GM23338 (cell line): ENCODE results near the gene ERFE. TPM values are rescaled to one million over a fixed set of nuclear protein-coding genes. Genes with fewer than 3 reads are reported as not detected.

ENCODE experiments used
- ATAC-seq: fragments of 200-7000 bp; cut with Tn5 transposase; 3 replicates; pipeline ENCODE4 v1.9.1; 2020
- DNase-seq: peaks from one replicate; pipeline ENCODE4 v3.0.0-alpha.2; 2015; ENCODE audit warnings: low spot score
- H2AFZ ChIP-seq: fragments of 200-600 bp; sonication (generic); 2 replicates; pipeline ENCODE4 v1.8.0; 2016; ENCODE audit warnings: antibody characterized with exemption, mild to moderate bottlenecking, moderate library complexity
- H3F3A ChIP-seq: fragments of 200-600 bp; sonication (generic); replicated peaks from 2 replicates; pipeline ENCODE4 v1.8.0; 2017; ENCODE audit warnings: antibody characterized with exemption, mixed run types, low read depth
- H3K27ac ChIP-seq: fragments of 200-600 bp; sonication (generic); 2 replicates; pipeline ENCODE4 v1.6.1; 2016; ENCODE audit warnings: low read depth
- H3K27me3 ChIP-seq: fragments of 200-600 bp; sonication (generic); 2 replicates; pipeline ENCODE4 v1.8.0; 2016; ENCODE audit warnings: mild to moderate bottlenecking, mixed run types, moderate library complexity; ENCODE audit not compliant: insufficient read depth
- H3K36me3 ChIP-seq: fragments of 200-600 bp; sonication (generic); 2 replicates; pipeline ENCODE4 v1.8.0; 2016; ENCODE audit warnings: mild to moderate bottlenecking; ENCODE audit not compliant: insufficient read depth
- H3K4me1 ChIP-seq: fragments of 200-600 bp; sonication (generic); 2 replicates; pipeline ENCODE4 v1.8.0; 2016; ENCODE audit warnings: mild to moderate bottlenecking, moderate library complexity; ENCODE audit not compliant: insufficient read depth
- H3K4me2 ChIP-seq: fragments of 200-600 bp; sonication (generic); 2 replicates; pipeline ENCODE4 v1.7.1; 2017; ENCODE audit warnings: mixed run types
- H3K4me3 ChIP-seq: fragments of 200-600 bp; sonication (generic); 2 replicates; pipeline ENCODE4 v1.6.1; 2016; ENCODE audit warnings: mixed run types
- H3K79me2 ChIP-seq: fragments of 200-600 bp; sonication (generic); replicated peaks from 2 replicates; pipeline ENCODE4 v1.8.0; 2017; ENCODE audit warnings: mild to moderate bottlenecking; ENCODE audit not compliant: insufficient read depth
- H3K9me2 ChIP-seq: fragments of 200-600 bp; sonication (generic); 2 replicates; pipeline ENCODE4 v1.8.0; 2017; ENCODE audit not compliant: insufficient read depth
- H4K20me1 ChIP-seq: fragments of 200-600 bp; sonication (generic); replicated peaks from 2 replicates; pipeline ENCODE4 v1.8.0; 2017; ENCODE audit warnings: mild to moderate bottlenecking; ENCODE audit not compliant: insufficient read depth
- H3K27ac Mint-ChIP-seq: 2 replicates; pipeline ENCODE4 v1.8.0; 2020; ENCODE audit warnings: inconsistent platforms, mild to moderate bottlenecking, moderate library complexity, mixed read lengths
- H3K27me3 Mint-ChIP-seq: 3 replicates; pipeline ENCODE4 v1.8.0; 2022; ENCODE audit warnings: low read depth, mild to moderate bottlenecking, moderate library complexity, mixed read lengths, inconsistent platforms; ENCODE audit not compliant: insufficient read depth, poor library complexity
- H3K36me3 Mint-ChIP-seq: 3 replicates; pipeline ENCODE4 v1.8.0; 2021; ENCODE audit warnings: low read depth, mild to moderate bottlenecking, inconsistent platforms, moderate library complexity, mixed read lengths
- H3K4me1 Mint-ChIP-seq: 3 replicates; pipeline ENCODE4 v1.8.0; 2020; ENCODE audit warnings: mild to moderate bottlenecking, inconsistent platforms, mixed read lengths
- H3K4me3 Mint-ChIP-seq: 3 replicates; pipeline ENCODE4 v1.8.0; 2021; ENCODE audit warnings: moderate library complexity, mild to moderate bottlenecking, inconsistent platforms, mixed read lengths
- H3K9me3 Mint-ChIP-seq: 3 replicates; pipeline ENCODE4 v1.8.0; 2020; ENCODE audit warnings: moderate library complexity, mild to moderate bottlenecking, inconsistent platforms, mixed read lengths
- CREB1 ChIP-seq: fragments of 250-450 bp; sonication (Bioruptor Pico); IDR thresholded peaks from 2 replicates; pipeline ENCODE4 v1.5.0; 2020; ENCODE audit warnings: low read depth, mild to moderate bottlenecking, moderate library complexity
- ETS1 ChIP-seq: IDR thresholded peaks from 2 replicates; pipeline ENCODE4 v1.6.1; 2016; ENCODE audit warnings: antibody characterized with exemption
- EZH2 ChIP-seq: fragments of 200-600 bp; sonication (generic); IDR thresholded peaks from one replicate; pipeline ENCODE4 v1.8.0; 2017; ENCODE audit warnings: antibody characterized with exemption, mild to moderate bottlenecking, low read depth; ENCODE audit not compliant: unreplicated experiment
- EZH2phosphoT487 ChIP-seq: fragments of 200-600 bp; sonication (generic); IDR thresholded peaks from one replicate; pipeline ENCODE4 v1.8.1; 2018; ENCODE audit warnings: antibody characterized with exemption; ENCODE audit not compliant: unreplicated experiment
- JUNB ChIP-seq: IDR thresholded peaks from one replicate; pipeline ENCODE4 v1.6.1; 2016; ENCODE audit warnings: antibody characterized with exemption; ENCODE audit not compliant: unreplicated experiment
- NANOG ChIP-seq: IDR thresholded peaks from 2 replicates; pipeline ENCODE4 v1.6.1; 2016; ENCODE audit warnings: antibody characterized with exemption, borderline replicate concordance
- POLR2AphosphoS5 ChIP-seq: IDR thresholded peaks from 2 replicates; pipeline ENCODE4 v1.6.1; 2016; ENCODE audit warnings: antibody characterized with exemption, low read depth
- REST ChIP-seq: IDR thresholded peaks from one replicate; pipeline ENCODE4 v1.6.1; 2018; ENCODE audit warnings: antibody characterized with exemption; ENCODE audit not compliant: unreplicated experiment
- STAT1 ChIP-seq: IDR thresholded peaks from one replicate; pipeline ENCODE4 v1.6.1; 2016; ENCODE audit warnings: antibody characterized with exemption; ENCODE audit not compliant: unreplicated experiment
- ZNF114 ChIP-seq: fragments of 250-450 bp; sonication (Bioruptor Pico); IDR thresholded peaks from 2 replicates; pipeline ENCODE4 v1.5.0; 2020; ENCODE audit warnings: mild to moderate bottlenecking, moderate library complexity
- ZNF331 ChIP-seq: fragments of 250-450 bp; sonication (Bioruptor Pico); IDR thresholded peaks from 2 replicates; pipeline ENCODE4 v1.5.0; 2020; ENCODE audit warnings: low read depth, mild to moderate bottlenecking, moderate library complexity
- ZNF462 ChIP-seq: fragments of 250-450 bp; sonication (Bioruptor Pico); IDR thresholded peaks from 2 replicates; pipeline ENCODE4 v1.5.0; 2020; ENCODE audit warnings: mild to moderate bottlenecking, moderate library complexity
- polyA plus RNA-seq: library from polyadenylated mRNA; unstranded; fragments of >200 nt; fragmentation: Nextera tagmentation; extraction: Ambion mirVana; gene quantifications from 2 replicates; pipeline ENCODE4 v1.2.1, GENCODE V29; 2016
- total RNA-seq: library from RNA; depleted of rRNA; stranded (reverse); fragments of >200 nt; shearing (Covaris generic); gene quantifications from 2 replicates; pipeline ENCODE4 v1.2.3, GENCODE V29; 2014
- TF ChIP-seq, protein P1 (sequence below), 2 experiments: fragments of 200-600 bp in 1 of 2; sonication (generic) in 1 of 2; conservative IDR thresholded peaks; 2 replicates each; pipeline versions ENCODE4 v1.5.1 to v1.6.1; 2016 to 2017; ENCODE audit warnings: antibody characterized with exemption in 2 of 2, low read depth in 2 of 2, mild to moderate bottlenecking in 2 of 2, moderate library complexity in 1 of 2

ERFE gene
- total and polyA plus RNA-seq, 2 experiments from 2014 or later: 1.0 to 3.3 TPM

DNA sequence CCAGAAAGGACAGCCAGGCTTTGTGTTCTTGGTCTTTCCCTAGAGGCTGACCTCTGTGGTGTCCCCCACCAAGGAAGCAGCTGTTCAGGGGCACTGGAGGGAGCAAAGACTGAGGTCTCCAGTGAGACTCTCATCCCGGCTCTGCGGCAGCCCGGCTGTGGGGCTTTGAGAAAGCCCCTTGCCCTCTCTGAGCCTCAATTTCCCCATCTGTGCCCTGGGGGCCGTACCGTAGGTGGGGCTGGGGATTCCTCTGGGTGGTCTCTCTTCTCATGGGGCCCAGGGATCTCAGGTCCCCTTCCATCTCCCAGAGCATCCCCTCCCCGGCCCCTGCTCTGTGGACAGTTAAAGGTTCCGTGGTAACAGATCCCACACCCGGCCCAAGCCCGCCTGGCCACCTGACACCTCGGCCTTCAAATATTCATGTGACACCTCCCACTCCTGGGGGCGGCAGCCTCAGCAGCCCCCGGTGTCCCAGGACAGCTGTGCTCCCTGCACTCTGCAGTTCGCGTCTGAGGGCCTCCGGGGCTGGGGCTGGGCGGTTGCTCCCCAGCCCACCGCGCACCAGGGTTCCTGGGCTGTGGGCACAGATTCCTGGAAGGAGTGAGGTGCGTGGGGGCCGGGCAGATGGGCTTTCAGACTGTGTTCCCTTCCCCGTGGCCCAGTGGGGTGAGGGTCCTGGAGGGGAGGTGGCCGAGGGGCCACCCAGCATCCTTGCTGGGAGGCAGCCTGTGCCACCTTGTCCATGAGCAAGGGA is 35.4 kb upstream of the ERFE start:
- H3K4me3 ChIP-seq: no peak overlapping the region
- Mint-ChIP-seq H3K9me3 (no peaks in the 10 kb centered on the region), H3K36me3 (no peaks in the 10 kb centered on the region), H3K4me1 (no peaks in the 10 kb centered on the region), H3K27me3 (peaks cover 4% of the 10 kb centered on the region), H3K27ac (no peak overlapping the region), H3K4me3 (no peak overlapping the region)
- H3K9me2 ChIP-seq: no peaks in the 10 kb centered on the region
- no peaks in the 10 kb centered on the region for H3K36me3 ChIP-seq
- H3K4me1 ChIP-seq: no peaks in the 10 kb centered on the region
- H4K20me1 ChIP-seq: no peaks in the 10 kb centered on the region
- DNase-seq (no peak), ATAC-seq (no peak)
- no peaks in the 10 kb centered on the region for H3K27me3 ChIP-seq
- H2AFZ ChIP-seq: no peak overlapping the region
- H3K4me2 ChIP-seq: no peak overlapping the region
- H3F3A ChIP-seq: peaks cover 9% of the 10 kb centered on the region; the same call in 1 of the 2 replicates
- H3K27ac ChIP-seq: no peak overlapping the region
- TF ChIP-seq EZH2phosphoT487 (no peak), STAT1 (no peak), CREB1 (no peak), EZH2 (no peak), JUNB (no peak), ZNF331 (CRISPR knock-in tag) (no peak), ZNF114 (CRISPR knock-in tag) (no peak), ETS1 (no peak), ZNF462 (CRISPR knock-in tag) (no peak), POLR2AphosphoS5 (no peak), REST (no peak), NANOG (no peak)
- TF ChIP-seq, protein P1, sequence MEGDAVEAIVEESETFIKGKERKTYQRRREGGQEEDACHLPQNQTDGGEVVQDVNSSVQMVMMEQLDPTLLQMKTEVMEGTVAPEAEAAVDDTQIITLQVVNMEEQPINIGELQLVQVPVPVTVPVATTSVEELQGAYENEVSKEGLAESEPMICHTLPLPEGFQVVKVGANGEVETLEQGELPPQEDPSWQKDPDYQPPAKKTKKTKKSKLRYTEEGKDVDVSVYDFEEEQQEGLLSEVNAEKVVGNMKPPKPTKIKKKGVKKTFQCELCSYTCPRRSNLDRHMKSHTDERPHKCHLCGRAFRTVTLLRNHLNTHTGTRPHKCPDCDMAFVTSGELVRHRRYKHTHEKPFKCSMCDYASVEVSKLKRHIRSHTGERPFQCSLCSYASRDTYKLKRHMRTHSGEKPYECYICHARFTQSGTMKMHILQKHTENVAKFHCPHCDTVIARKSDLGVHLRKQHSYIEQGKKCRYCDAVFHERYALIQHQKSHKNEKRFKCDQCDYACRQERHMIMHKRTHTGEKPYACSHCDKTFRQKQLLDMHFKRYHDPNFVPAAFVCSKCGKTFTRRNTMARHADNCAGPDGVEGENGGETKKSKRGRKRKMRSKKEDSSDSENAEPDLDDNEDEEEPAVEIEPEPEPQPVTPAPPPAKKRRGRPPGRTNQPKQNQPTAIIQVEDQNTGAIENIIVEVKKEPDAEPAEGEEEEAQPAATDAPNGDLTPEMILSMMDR (conservative IDR thresholded peaks at IDR 0.05; ENCODE audit: low read depth in 2 of 2): no peak
- no peaks in the 10 kb centered on the region for H3K79me2 ChIP-seq
